ENCODE results near the gene GSPT1. TPM values are rescaled to one million over a fixed set of nuclear protein-coding genes. Genes with fewer than 3 reads are reported as not detected.

GSPT1 gene
- total and polyA plus RNA-seq, 9 of the 15 experiments (the other 6 are each of a cell fraction or from before 2014, with no cell fraction given), result 63.8 to 269 (median 148) TPM

- ATAC-seq (no peak), DNase-seq (ENCODE audit: extremely low read depth in 1 of 4, low spot score in 3 of 4) (no peak), FAIRE-seq (no peak)
- TF ChIP-seq ZNF311 (CRISPR knock-in tag; IDR thresholded peaks at IDR 0.05) (no peak), LEF1 (IDR thresholded peaks at IDR 0.05) (no peak), ZNF316 (IDR thresholded peaks at IDR 0.05) (peak; percentile 60), C11orf30 (IDR thresholded peaks at IDR 0.05; ENCODE audit: low read depth) (peak; percentile 43; the same call in 1 of the 2 replicates), COPS2 (conservative IDR thresholded peaks at IDR 0.05) (no peak), GMEB1 (CRISPR knock-in tag; IDR thresholded peaks at IDR 0.05) (no peak), MEIS2 (IDR thresholded peaks at IDR 0.05; ENCODE audit: partially characterized antibody) (no peak), ZNF41 (CRISPR knock-in tag; conservative IDR thresholded peaks at IDR 0.05) (no peak)
- TF ChIP-seq, protein P1, sequence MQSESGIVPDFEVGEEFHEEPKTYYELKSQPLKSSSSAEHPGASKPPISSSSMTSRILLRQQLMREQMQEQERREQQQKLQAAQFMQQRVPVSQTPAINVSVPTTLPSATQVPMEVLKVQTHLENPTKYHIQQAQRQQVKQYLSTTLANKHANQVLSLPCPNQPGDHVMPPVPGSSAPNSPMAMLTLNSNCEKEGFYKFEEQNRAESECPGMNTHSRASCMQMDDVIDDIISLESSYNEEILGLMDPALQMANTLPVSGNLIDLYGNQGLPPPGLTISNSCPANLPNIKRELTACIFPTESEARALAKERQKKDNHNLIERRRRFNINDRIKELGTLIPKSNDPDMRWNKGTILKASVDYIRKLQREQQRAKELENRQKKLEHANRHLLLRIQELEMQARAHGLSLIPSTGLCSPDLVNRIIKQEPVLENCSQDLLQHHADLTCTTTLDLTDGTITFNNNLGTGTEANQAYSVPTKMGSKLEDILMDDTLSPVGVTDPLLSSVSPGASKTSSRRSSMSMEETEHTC (IDR thresholded peaks at IDR 0.05), result no peak
- TF ChIP-seq, protein P2, sequence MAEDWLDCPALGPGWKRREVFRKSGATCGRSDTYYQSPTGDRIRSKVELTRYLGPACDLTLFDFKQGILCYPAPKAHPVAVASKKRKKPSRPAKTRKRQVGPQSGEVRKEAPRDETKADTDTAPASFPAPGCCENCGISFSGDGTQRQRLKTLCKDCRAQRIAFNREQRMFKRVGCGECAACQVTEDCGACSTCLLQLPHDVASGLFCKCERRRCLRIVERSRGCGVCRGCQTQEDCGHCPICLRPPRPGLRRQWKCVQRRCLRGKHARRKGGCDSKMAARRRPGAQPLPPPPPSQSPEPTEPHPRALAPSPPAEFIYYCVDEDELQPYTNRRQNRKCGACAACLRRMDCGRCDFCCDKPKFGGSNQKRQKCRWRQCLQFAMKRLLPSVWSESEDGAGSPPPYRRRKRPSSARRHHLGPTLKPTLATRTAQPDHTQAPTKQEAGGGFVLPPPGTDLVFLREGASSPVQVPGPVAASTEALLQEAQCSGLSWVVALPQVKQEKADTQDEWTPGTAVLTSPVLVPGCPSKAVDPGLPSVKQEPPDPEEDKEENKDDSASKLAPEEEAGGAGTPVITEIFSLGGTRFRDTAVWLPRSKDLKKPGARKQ (CRISPR knock-in tag; IDR thresholded peaks at IDR 0.05), result no peak
- Histone ChIP-seq H4K20me1 (replicated peaks; ENCODE audit: control insufficient read depth, insufficient read depth, low read length) (no peaks in the 10 kb centered on the region), H3K9me3 (replicated peaks; ENCODE audit: control insufficient read depth, insufficient read depth, low read depth, low read length) (no peaks in the 10 kb centered on the region), H3K27ac (ENCODE audit: extremely low read depth, low read depth, low read length) (no peak overlapping the region), H3K4me3 (no peak overlapping the region), H2AFZ (ENCODE audit: low read depth, low read length) (no peak overlapping the region), H3K79me2 (ENCODE audit: control insufficient read depth, insufficient read depth, low read length) (peaks cover 3% of the 10 kb centered on the region; the same call in 1 of the 3 replicates), H3K4me2 (ENCODE audit: insufficient read depth, low read length) (no peak overlapping the region), H3K36me3 (ENCODE audit: control insufficient read depth, insufficient read depth, low read length) (peaks cover 88% of the 10 kb centered on the region), H3K9me1 (ENCODE audit: control insufficient read depth, insufficient read depth, low read length) (no peaks in the 10 kb centered on the region), H3K4me1 (replicated peaks in 1 of 2; ENCODE audit: control insufficient read depth in 2 of 2, insufficient read depth in 2 of 2, low read length in 2 of 2) (no peaks in the 10 kb centered on the region), H3K27me3 (ENCODE audit: control insufficient read depth in 2 of 2, insufficient read depth in 2 of 2, low read length in 2 of 2) (no peaks in the 10 kb centered on the region), H3K9ac (ENCODE audit: insufficient read depth in 1 of 2, low read depth in 2 of 2, low read length in 2 of 2) (no peak overlapping the region)
- no TSS peak for BruUV-seq (replicated peaks)
- ChIA-PET POLR2A (no interaction called here), CTCF (ENCODE audit: low intra/inter-chr PET ratio) (no interaction called here)
- intact Hi-C loops (cut with micrococcal nuclease), result no loop called here
- in situ Hi-C loops (cut with MboI), result no loop called here
- 81% methylated on average over 5 of the region's 5 CpGs for WGBS (ENCODE audit: insufficient coverage, low coverage, missing lambda C conversion rate)
Observed at GRCh38 chr16:11875721-11876120, 40.0 kb downstream of the GSPT1 start.

All from K562 (cell line).